Measurements from ENCODE around the gene DNAAF2.

DNA sequence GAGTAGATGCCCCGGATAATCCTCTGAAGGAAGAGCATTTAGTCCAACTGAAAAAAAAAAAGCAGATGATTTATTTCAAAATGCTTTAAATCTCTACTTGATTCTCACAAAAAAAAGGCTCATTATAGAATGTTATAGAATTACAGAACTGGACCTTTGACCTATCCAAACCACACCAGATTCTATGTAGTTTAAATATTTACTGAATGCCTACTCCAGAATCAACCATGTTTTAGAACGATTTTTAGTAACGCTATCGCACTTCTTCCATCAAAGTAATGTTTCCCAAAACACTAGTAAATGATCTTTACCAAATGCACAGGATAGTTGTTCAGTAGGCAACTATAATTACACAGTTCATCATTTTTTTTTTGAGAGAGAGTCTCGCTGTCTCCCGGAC is 51.4 kb downstream of the DNAAF2 start:
- TF ChIP-seq POLR2A (IDR thresholded peaks at IDR 0.05): no peak
- no peak for TF ChIP-seq CTCF (IDR thresholded peaks at IDR 0.05)
- no peak for TF ChIP-seq POLR2AphosphoS5 (IDR thresholded peaks at IDR 0.05)

Measured in transverse colon (tissue), 4 donors.